Astrocyte of the cerebellum (primary cell): ENCODE results near the gene CCDC91.

ENCODE experiments used
- DNase-seq: peaks from one replicate; pipeline ENCODE4 v3.0.0-alpha.2; 2011; ENCODE audit warnings: low read depth
- H3K4me3 ChIP-seq: 2 replicates; pipeline ENCODE4 v1.5.1; 2011; ENCODE audit warnings: mild to moderate bottlenecking, low read depth, low read length, moderate library complexity
- CTCF ChIP-seq: IDR thresholded peaks from 2 replicates; pipeline ENCODE4 v1.5.1; 2012; ENCODE audit warnings: low read length, low read depth, moderate library complexity, mild to moderate bottlenecking; ENCODE audit errors: missing control alignments
- in situ Hi-C: cut with HindIII; loops from 2 replicates; pipeline ENCODE4 v1.10.0; 2017; ENCODE audit warnings: low sequenced_read_pairs

CCDC91 gene

GRCh38 chr12:28158353-28158752 is 31.9 kb upstream of the CCDC91 start:
- in situ Hi-C loops: no loop called here
- TF ChIP-seq CTCF: no peak
- no peak for DNase-seq
- H3K4me3 ChIP-seq: no peak overlapping the region

- TF ChIP-seq CTCF: no peak
- no peak for DNase-seq
- in situ Hi-C loops: no loop called here
- no peak overlapping the region for H3K4me3 ChIP-seq
Measured at GRCh38 chr12:28159688-28160087, 30.6 kb upstream of the CCDC91 start.

GRCh38 chr12:28161697-28162096 is 28.6 kb upstream of the CCDC91 start:
- TF ChIP-seq CTCF: no peak
- no peak overlapping the region for H3K4me3 ChIP-seq
- no peak for DNase-seq
- in situ Hi-C loops: no loop called here

- no peak overlapping the region for H3K4me3 ChIP-seq
- in situ Hi-C loops: no loop called here
- no peak for DNase-seq
- TF ChIP-seq CTCF: no peak
Measured at GRCh38 chr12:28162697-28163096, 27.6 kb upstream of the CCDC91 start.

GRCh38 chr12:28164644-28165275 is 25.5 kb upstream of the CCDC91 start:
- no peak for DNase-seq
- in situ Hi-C loops: no loop called here
- no peak overlapping the region for H3K4me3 ChIP-seq
- TF ChIP-seq CTCF: no peak

- no peak overlapping the region for H3K4me3 ChIP-seq
- in situ Hi-C loops: no loop called here
- DNase-seq: no peak
- no peak for TF ChIP-seq CTCF
Measured at GRCh38 chr12:28167981-28168485, 22.2 kb upstream of the CCDC91 start.
